ENCODE measurements around the gene EVI5L. TPM values are rescaled to one million over a fixed set of nuclear protein-coding genes. Genes with fewer than 3 reads are reported as not detected.

Gene EVI5L
- total RNA-seq, 1 experiment from 2014 or later: 29.5 TPM

GRCh38 chr19:7868671-7869452 lies 38.8 kb downstream of the EVI5L start:
- no TSS peak for BruUV-seq (replicated peaks)
- Histone ChIP-seq H4K20me1 (ENCODE audit: low read length) (no peaks in the 10 kb centered on the region), H3K9me3 (ENCODE audit: low read length) (no peaks in the 10 kb centered on the region), H3K36me3 (ENCODE audit: low read depth, low read length) (no peaks in the 10 kb centered on the region), H3K27me3 (ENCODE audit: low read length) (no peaks in the 10 kb centered on the region), H2AFZ (ENCODE audit: low read length) (peak overlapping the region; percentile 93), H3K79me2 (ENCODE audit: low read length) (no peaks in the 10 kb centered on the region), H3K4me3 (ENCODE audit: low read length) (peak overlapping the region; percentile 72), H3K9me2 (replicated peaks; ENCODE audit: low read length) (no peaks in the 10 kb centered on the region), H3K4me1 (ENCODE audit: insufficient read depth, low read length) (peaks cover 24% of the 10 kb centered on the region), H3F3A (ENCODE audit: low read length, unreplicated experiment) (peaks cover 10% of the 10 kb centered on the region), H3K27ac (ENCODE audit: low read length) (peak overlapping the region; percentile 12; the same call in 1 of the 2 replicates), H3K9ac (ENCODE audit: low read length) (peak overlapping the region; percentile 39), H3K4me2 (ENCODE audit: low read length) (peak overlapping the region; percentile 98)
- intact Hi-C loops (cut with micrococcal nuclease): loop anchor here (2.0 kb wide), 2 partner anchors 40 to 52 kb away; partner anchors contain the start of gene SNAPC2
- CTCF ChIA-PET: interaction anchor here (1.0 to 1.9 kb wide), 8 partner anchors 20 to 301 kb away, joined by 3 to 23 read pairs (median 5); partner anchors contain the start of genes LRRC8E, MAP2K7 and SNAPC2
- TF ChIP-seq EZH2phosphoT487 (IDR thresholded peaks at IDR 0.05; ENCODE audit: borderline replicate concordance, low read length): no peak
- TF ChIP-seq, protein P1, sequence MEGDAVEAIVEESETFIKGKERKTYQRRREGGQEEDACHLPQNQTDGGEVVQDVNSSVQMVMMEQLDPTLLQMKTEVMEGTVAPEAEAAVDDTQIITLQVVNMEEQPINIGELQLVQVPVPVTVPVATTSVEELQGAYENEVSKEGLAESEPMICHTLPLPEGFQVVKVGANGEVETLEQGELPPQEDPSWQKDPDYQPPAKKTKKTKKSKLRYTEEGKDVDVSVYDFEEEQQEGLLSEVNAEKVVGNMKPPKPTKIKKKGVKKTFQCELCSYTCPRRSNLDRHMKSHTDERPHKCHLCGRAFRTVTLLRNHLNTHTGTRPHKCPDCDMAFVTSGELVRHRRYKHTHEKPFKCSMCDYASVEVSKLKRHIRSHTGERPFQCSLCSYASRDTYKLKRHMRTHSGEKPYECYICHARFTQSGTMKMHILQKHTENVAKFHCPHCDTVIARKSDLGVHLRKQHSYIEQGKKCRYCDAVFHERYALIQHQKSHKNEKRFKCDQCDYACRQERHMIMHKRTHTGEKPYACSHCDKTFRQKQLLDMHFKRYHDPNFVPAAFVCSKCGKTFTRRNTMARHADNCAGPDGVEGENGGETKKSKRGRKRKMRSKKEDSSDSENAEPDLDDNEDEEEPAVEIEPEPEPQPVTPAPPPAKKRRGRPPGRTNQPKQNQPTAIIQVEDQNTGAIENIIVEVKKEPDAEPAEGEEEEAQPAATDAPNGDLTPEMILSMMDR (conservative IDR thresholded peaks at IDR 0.05; ENCODE audit: low read depth, low read length): peak; percentile 82
- peak; percentile 52 for ATAC-seq
- POLR2A ChIA-PET (ENCODE audit: unreplicated experiment): interaction anchor here (0.6 to 1.1 kb wide), 5 partner anchors 32 to 75 kb away, joined by 3 to 8 read pairs (median 4); partner anchors contain the start of genes MAP2K7 and SNAPC2
- DNase-seq: peak; percentile 95

GRCh38 chr19:7869453-7869909 lies 39.5 kb downstream of the EVI5L start:
- Histone ChIP-seq H3K4me3 (ENCODE audit: low read length) (peak overlapping the region; percentile 72), H3K9me2 (replicated peaks; ENCODE audit: low read length) (no peaks in the 10 kb centered on the region), H3K36me3 (ENCODE audit: low read depth, low read length) (no peaks in the 10 kb centered on the region), H3K9me3 (ENCODE audit: low read length) (no peaks in the 10 kb centered on the region), H3K79me2 (ENCODE audit: low read length) (no peaks in the 10 kb centered on the region), H2AFZ (ENCODE audit: low read length) (peak overlapping the region; percentile 93), H4K20me1 (ENCODE audit: low read length) (no peaks in the 10 kb centered on the region), H3K27ac (ENCODE audit: low read length) (peak overlapping the region; percentile 28; the same call in 1 of the 2 replicates), H3F3A (ENCODE audit: low read length, unreplicated experiment) (peaks cover 10% of the 10 kb centered on the region), H3K4me2 (ENCODE audit: low read length) (peak overlapping the region; percentile 98), H3K9ac (ENCODE audit: low read length) (peak overlapping the region; percentile 39), H3K27me3 (ENCODE audit: low read length) (no peaks in the 10 kb centered on the region), H3K4me1 (ENCODE audit: insufficient read depth, low read length) (peaks cover 24% of the 10 kb centered on the region)
- intact Hi-C loops (cut with micrococcal nuclease): loop anchor here (2.0 kb wide), 2 partner anchors 41 to 51 kb away; partner anchors contain the start of gene SNAPC2
- CTCF ChIA-PET: interaction anchor here (0.6 to 1.9 kb wide), 12 partner anchors 16 to 382 kb away, joined by 3 to 23 read pairs (median 4); partner anchors contain the start of genes LRRC8E, MAP2K7 and SNAPC2
- no TSS peak for BruUV-seq (replicated peaks)
- ATAC-seq (peak; percentile 48), DNase-seq (peak; percentile 80)
- POLR2A ChIA-PET (ENCODE audit: unreplicated experiment): interaction anchor here (0.5 to 1.1 kb wide), 5 partner anchors 16 to 75 kb away, joined by 3 to 8 read pairs (median 4); partner anchors contain the start of gene MAP2K7
- TF ChIP-seq, protein P1 (conservative IDR thresholded peaks at IDR 0.05; ENCODE audit: low read depth, low read length): peak; percentile 33; the same call in 1 of the 2 replicates
- TF ChIP-seq EZH2 (IDR thresholded peaks at IDR 0.05; ENCODE audit: low read length, unreplicated experiment): no peak
